Panc1 (cell line): ENCODE results near the gene C5AR2.
"Not testable (repeated sequence)": the region's sequence is repeated elsewhere in the genome, so short reads cannot be mapped to it uniquely, and the experiment has no call there.

Source experiments
- CTCF ChIP-seq: fragments of 450-650 bp; IDR thresholded peaks from 2 replicates; pipeline ENCODE4 v1.5.1; 2017; ENCODE audit warnings: mild to moderate bottlenecking
- POLR2AphosphoS5 ChIP-seq: IDR thresholded peaks from 2 replicates; pipeline ENCODE4 v1.6.1; 2012; ENCODE audit warnings: mild to moderate bottlenecking, low read depth, low read length, moderate library complexity
- REST ChIP-seq, 2 experiments: IDR thresholded peaks; 2 replicates each; pipeline ENCODE4 v1.6.1; 2011 to 2012; ENCODE audit warnings: low read depth in 2 of 2, control low read depth in 1 of 2, low read length in 1 of 2, mild to moderate bottlenecking in 1 of 2, moderate library complexity in 1 of 2; ENCODE audit not compliant: insufficient read depth in 1 of 2
- SIN3A ChIP-seq: IDR thresholded peaks from 2 replicates; pipeline ENCODE4 v1.6.1; 2012; ENCODE audit warnings: low read depth, mild to moderate bottlenecking, low read length, moderate library complexity, borderline replicate concordance; ENCODE audit not compliant: insufficient read depth

DNA sequence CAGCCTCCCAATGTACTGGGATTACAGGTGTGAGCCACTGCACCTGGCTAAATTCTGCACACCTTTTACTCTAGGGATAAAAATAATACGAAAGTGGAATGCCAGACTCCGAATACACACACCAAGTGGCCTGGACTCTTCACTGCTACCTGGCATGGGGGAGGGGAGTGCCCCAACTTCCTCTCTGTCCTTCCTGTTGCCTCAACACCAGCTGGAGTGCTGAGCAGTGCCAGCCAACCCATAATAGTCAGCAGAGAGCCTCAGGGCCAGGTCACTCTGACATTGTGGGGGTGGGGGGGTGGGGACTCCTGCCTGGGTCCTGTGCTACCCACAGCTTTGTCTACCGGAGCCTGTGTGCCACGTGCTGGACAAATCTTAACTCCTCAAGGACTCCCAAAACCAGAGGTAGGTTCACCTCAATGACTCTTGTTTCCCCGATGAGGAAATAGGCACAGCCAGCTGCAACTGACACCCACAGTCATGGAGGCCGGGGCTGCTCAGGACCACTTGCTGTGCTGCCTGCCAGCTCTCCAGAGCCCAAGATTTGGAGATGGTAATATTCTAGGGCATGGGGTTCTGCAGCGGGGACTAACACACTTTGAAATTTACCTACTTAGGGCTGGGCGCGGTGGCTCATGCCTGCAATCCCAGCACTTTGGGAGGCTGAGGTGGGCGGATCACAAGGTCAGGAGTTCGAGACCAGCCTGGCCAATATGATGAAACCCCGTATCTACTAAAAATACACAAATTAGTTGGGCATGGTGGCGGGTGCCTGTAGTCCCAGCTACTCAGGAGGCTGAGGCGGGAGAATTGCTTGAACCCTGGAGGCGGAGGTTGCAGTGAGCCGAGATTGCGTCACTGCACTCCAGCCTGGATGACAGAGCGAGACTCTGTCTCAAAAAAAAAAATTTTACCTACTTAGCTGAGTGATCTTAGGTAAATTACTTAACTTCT lies 5.1 kb downstream of the C5AR2 start:
- TF ChIP-seq POLR2AphosphoS5; CTCF; REST (IDR thresholded peaks at IDR 0.05; ENCODE audit: insufficient read depth in 1 of 2, low read depth in 2 of 2, low read length in 1 of 2); SIN3A: not testable (repeated sequence)
